ENCODE results near the gene OR4A47. TPM values are rescaled to one million over a fixed set of nuclear protein-coding genes. Genes with fewer than 3 reads are reported as not detected.

OR4A47 gene
- polyA plus RNA-seq, 1 donor (not counting 4 experiments of a cell fraction or from before 2014, with no cell fraction given) = not detected

GRCh38 chr11:48538991-48539390 lies 50.4 kb downstream of the OR4A47 start:
- Histone ChIP-seq H3K4me3 (ENCODE audit: control insufficient read depth in 2 of 3, extremely low read depth in 1 of 3, insufficient read depth in 2 of 3, low read depth in 1 of 3, low read length in 3 of 3) (no peak overlapping the region), H3K9me1 (ENCODE audit: control insufficient read depth, extremely low read depth, insufficient read depth, low read length) (no peaks in the 10 kb centered on the region), H3K4me2 (ENCODE audit: control insufficient read depth, extremely low read depth, insufficient read depth, low read depth, low read length) (no peak overlapping the region), H3K4me1 (ENCODE audit: control insufficient read depth, extremely low read depth, insufficient read depth, low read length) (no peaks in the 10 kb centered on the region), H3K9ac (ENCODE audit: control insufficient read depth, extremely low read depth, insufficient read depth, low read length) (no peak overlapping the region), H4K20me1 (ENCODE audit: control insufficient read depth, extremely low read depth, insufficient read depth, low read length) (no peaks in the 10 kb centered on the region), H3K36me3 (ENCODE audit: control insufficient read depth in 2 of 2, extremely low read depth in 1 of 2, insufficient read depth in 2 of 2, low read length in 2 of 2) (no peaks in the 10 kb centered on the region), H3K27ac (ENCODE audit: control insufficient read depth, insufficient read depth, low read length) (no peak overlapping the region), H3K79me2 (ENCODE audit: control insufficient read depth, insufficient read depth, low read length) (no peaks in the 10 kb centered on the region), H2AFZ (ENCODE audit: control insufficient read depth, low read length) (no peak overlapping the region), H3K27me3 (ENCODE audit: control insufficient read depth, extremely low read depth, insufficient read depth, low read length) (no peaks in the 10 kb centered on the region), H3K9me3 (ENCODE audit: control insufficient read depth, low read depth, low read length) (no peaks in the 10 kb centered on the region)
- FAIRE-seq (no peak), DNase-seq (ENCODE audit: low read depth, low spot score) (no peak)
- no peak for TF ChIP-seq CTCF (optimal IDR thresholded peaks at IDR 0.05 in 1 of 3, IDR thresholded peaks at IDR 0.05 in 1 of 3, conservative IDR thresholded peaks at IDR 0.05 in 1 of 3; ENCODE audit: extremely low read depth in 1 of 3, insufficient read depth in 2 of 3, low read length in 3 of 3)
- TF ChIP-seq EZH2 (IDR thresholded peaks at IDR 0.05; ENCODE audit: low read length) = no peak
- dilution Hi-C loops (cut with MboI; ENCODE audit: extremely low pct_ligation_motif_present, low sequenced_read_pairs) = no loop called here

Other genes with a start within 250 kb of the OR4A47 start
- gene OR4X2, start 243.7 kb upstream of the OR4A47 start, polyA plus RNA-seq = not detected in 3 replicates
- not detected in 3 replicates for gene OR4X1, start 224.9 kb upstream of the OR4A47 start, polyA plus RNA-seq
- gene OR4S1, start 182.6 kb upstream of the OR4A47 start, polyA plus RNA-seq = not detected in 3 replicates
- gene OR4C3, start 163.9 kb upstream of the OR4A47 start, polyA plus RNA-seq = not detected in 3 replicates
- not detected in 3 replicates for gene OR4C5, start 122.3 kb upstream of the OR4A47 start, polyA plus RNA-seq

Measured in keratinocyte (primary cell).